ENCODE results near the gene PRKG1.
A peak's percentile ranks its signal among the peaks of the same experiment; 100 is the strongest.

PRKG1 gene

DNA sequence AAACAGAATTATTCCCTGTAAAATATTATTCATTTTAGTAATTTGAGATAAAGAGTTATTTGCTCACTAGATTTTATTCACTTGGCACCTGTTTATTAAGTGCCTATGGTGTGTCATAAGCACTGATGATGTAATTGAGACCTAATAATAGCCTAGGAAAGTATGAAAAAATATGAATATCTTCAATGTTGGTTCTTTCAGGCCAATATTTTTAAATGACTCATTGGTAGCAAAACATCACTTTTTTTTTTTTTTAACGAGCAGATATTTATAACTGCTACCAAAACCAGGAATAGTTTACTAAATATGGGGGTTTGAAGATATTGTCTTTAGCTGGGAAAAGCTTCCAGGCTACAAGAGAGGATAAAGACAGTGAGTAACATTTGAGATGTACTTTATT, 228.0 kb downstream of the PRKG1 start:
- ChIA-PET POLR2A (no interaction called here), CTCF (interaction anchor here (1.0 kb wide), 1 partner anchor 53 kb away, joined by 3 read pairs; no protein-coding TSS in a partner anchor)
- Histone ChIP-seq H3K4me1 (ENCODE audit: control extremely low read depth in 1 of 4, control insufficient read depth in 4 of 4, insufficient read depth in 4 of 4, low read length in 3 of 4) (no peaks in the 10 kb centered on the region), H3K27me3 (replicated peaks in 2 of 5; ENCODE audit: control insufficient read depth in 4 of 5, insufficient read depth in 5 of 5, low read length in 4 of 5) (no peaks in the 10 kb centered on the region), H3K27ac (ENCODE audit: insufficient read depth in 1 of 2, low read depth in 1 of 2, low read length in 2 of 2, poor library complexity in 1 of 2, severe bottlenecking in 2 of 2) (no peak overlapping the region), H3K36me3 (ENCODE audit: control insufficient read depth in 4 of 4, insufficient read depth in 4 of 4, low read length in 3 of 4) (no peaks in the 10 kb centered on the region), H3K4me3 (ENCODE audit: control insufficient read depth in 1 of 7, extremely low read depth in 1 of 7, insufficient read depth in 4 of 7, low read depth in 2 of 7, low read length in 6 of 7) (no peak overlapping the region), H3K9me3 (ENCODE audit: control extremely low read depth in 1 of 5, control insufficient read depth in 4 of 5, insufficient read depth in 2 of 5, low read depth in 1 of 5, low read length in 4 of 5) (no peaks in the 10 kb centered on the region)
- WGBS (ENCODE audit: insufficient coverage), result no CpG with 5 or more reads among the region's 1 CpG
- peak in 2 of 3 donors; percentile 23 to 35 for DNase-seq

GRCh38 chr10:51308116-51308515, 233.8 kb downstream of the PRKG1 start:
- H3K4me1 ChIP-seq (ENCODE audit: control extremely low read depth in 1 of 4, control insufficient read depth in 4 of 4, insufficient read depth in 4 of 4, low read length in 3 of 4), result no peaks in the 10 kb centered on the region
- H3K4me3 ChIP-seq (ENCODE audit: control insufficient read depth in 1 of 7, extremely low read depth in 1 of 7, insufficient read depth in 4 of 7, low read depth in 2 of 7, low read length in 6 of 7), result no peak overlapping the region
- no peaks in the 10 kb centered on the region for H3K9me3 ChIP-seq (ENCODE audit: control extremely low read depth in 1 of 5, control insufficient read depth in 4 of 5, insufficient read depth in 2 of 5, low read depth in 1 of 5, low read length in 4 of 5)
- POLR2A ChIA-PET, result no interaction called here
- DNase-seq, result no peak
- H3K36me3 ChIP-seq (ENCODE audit: control insufficient read depth in 4 of 4, insufficient read depth in 4 of 4, low read length in 3 of 4), result no peaks in the 10 kb centered on the region
- CTCF ChIA-PET, result interaction anchor here (1.0 kb wide), 1 partner anchor 12 kb away, joined by 3 read pairs; no protein-coding TSS in a partner anchor
- H3K27ac ChIP-seq (ENCODE audit: insufficient read depth in 1 of 2, low read depth in 1 of 2, low read length in 2 of 2, poor library complexity in 1 of 2, severe bottlenecking in 2 of 2), result no peak overlapping the region
- no CpG with 5 or more reads among the region's 1 CpG for WGBS (ENCODE audit: insufficient coverage)
- no peaks in the 10 kb centered on the region for H3K27me3 ChIP-seq (replicated peaks in 2 of 5; ENCODE audit: control insufficient read depth in 4 of 5, insufficient read depth in 5 of 5, low read length in 4 of 5)

GRCh38 chr10:51311228-51311627, 236.9 kb downstream of the PRKG1 start:
- no peaks in the 10 kb centered on the region for H3K4me1 ChIP-seq (ENCODE audit: control extremely low read depth in 1 of 4, control insufficient read depth in 4 of 4, insufficient read depth in 4 of 4, low read length in 3 of 4)
- WGBS (ENCODE audit: insufficient coverage), result 100% methylated on average over 1 of the region's 2 CpGs
- POLR2A ChIA-PET, result no interaction called here

DNA sequence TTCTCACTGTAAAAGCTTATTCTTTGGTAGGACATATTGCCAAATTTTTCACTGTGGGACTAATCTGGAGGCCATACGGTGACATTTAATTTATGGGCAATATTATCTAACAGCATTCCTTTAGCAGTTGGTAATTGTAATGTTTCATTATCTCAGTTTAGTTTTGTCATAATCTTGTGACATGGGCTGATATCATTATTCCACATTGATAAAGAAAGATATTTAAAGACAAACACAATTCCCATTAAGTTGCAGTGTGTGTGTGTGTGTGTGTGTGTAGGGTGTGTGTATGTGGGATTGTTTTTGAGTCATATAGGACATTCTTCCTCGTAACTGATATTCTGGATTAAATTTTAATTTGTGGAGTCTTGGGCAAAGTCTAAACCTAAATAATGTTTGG, 238.5 kb downstream of the PRKG1 start:
- Histone ChIP-seq H3K9me3 (ENCODE audit: control extremely low read depth in 1 of 5, control insufficient read depth in 4 of 5, insufficient read depth in 2 of 5, low read depth in 1 of 5, low read length in 4 of 5) (no peaks in the 10 kb centered on the region), H3K27me3 (replicated peaks in 2 of 5; ENCODE audit: control insufficient read depth in 4 of 5, insufficient read depth in 5 of 5, low read length in 4 of 5) (no peaks in the 10 kb centered on the region), H3K36me3 (ENCODE audit: control insufficient read depth in 4 of 4, insufficient read depth in 4 of 4, low read length in 3 of 4) (no peaks in the 10 kb centered on the region), H3K27ac (ENCODE audit: insufficient read depth in 1 of 2, low read depth in 1 of 2, low read length in 2 of 2, poor library complexity in 1 of 2, severe bottlenecking in 2 of 2) (no peak overlapping the region), H3K4me3 (ENCODE audit: control insufficient read depth in 1 of 7, extremely low read depth in 1 of 7, insufficient read depth in 4 of 7, low read depth in 2 of 7, low read length in 6 of 7) (no peak overlapping the region), H3K4me1 (ENCODE audit: control extremely low read depth in 1 of 4, control insufficient read depth in 4 of 4, insufficient read depth in 4 of 4, low read length in 3 of 4) (no peaks in the 10 kb centered on the region)
- ChIA-PET CTCF (no interaction called here), POLR2A (no interaction called here)
- WGBS (ENCODE audit: insufficient coverage), result 100% methylated on average over 1 of the region's 2 CpGs
- DNase-seq, result no peak

More at GRCh38 chr10:51311228-51311627, 236.9 kb downstream of the PRKG1 start:
- no peaks in the 10 kb centered on the region for H3K9me3 ChIP-seq (ENCODE audit: control extremely low read depth in 1 of 5, control insufficient read depth in 4 of 5, insufficient read depth in 2 of 5, low read depth in 1 of 5, low read length in 4 of 5)
- H3K27me3 ChIP-seq (replicated peaks in 2 of 5; ENCODE audit: control insufficient read depth in 4 of 5, insufficient read depth in 5 of 5, low read length in 4 of 5), result no peaks in the 10 kb centered on the region
- H3K4me3 ChIP-seq (ENCODE audit: control insufficient read depth in 1 of 7, extremely low read depth in 1 of 7, insufficient read depth in 4 of 7, low read depth in 2 of 7, low read length in 6 of 7), result no peak overlapping the region
- no peaks in the 10 kb centered on the region for H3K36me3 ChIP-seq (ENCODE audit: control insufficient read depth in 4 of 4, insufficient read depth in 4 of 4, low read length in 3 of 4)
- H3K27ac ChIP-seq (ENCODE audit: insufficient read depth in 1 of 2, low read depth in 1 of 2, low read length in 2 of 2, poor library complexity in 1 of 2, severe bottlenecking in 2 of 2), result no peak overlapping the region
- CTCF ChIA-PET, result no interaction called here
- DNase-seq, result no peak

GRCh38 chr10:51313251-51313650, 239.0 kb downstream of the PRKG1 start:
- Histone ChIP-seq H3K4me3 (ENCODE audit: control insufficient read depth in 1 of 7, extremely low read depth in 1 of 7, insufficient read depth in 4 of 7, low read depth in 2 of 7, low read length in 6 of 7) (no peak overlapping the region), H3K36me3 (ENCODE audit: control insufficient read depth in 4 of 4, insufficient read depth in 4 of 4, low read length in 3 of 4) (no peaks in the 10 kb centered on the region), H3K9me3 (ENCODE audit: control extremely low read depth in 1 of 5, control insufficient read depth in 4 of 5, insufficient read depth in 2 of 5, low read depth in 1 of 5, low read length in 4 of 5) (no peaks in the 10 kb centered on the region), H3K27me3 (replicated peaks in 2 of 5; ENCODE audit: control insufficient read depth in 4 of 5, insufficient read depth in 5 of 5, low read length in 4 of 5) (no peaks in the 10 kb centered on the region), H3K27ac (ENCODE audit: insufficient read depth in 1 of 2, low read depth in 1 of 2, low read length in 2 of 2, poor library complexity in 1 of 2, severe bottlenecking in 2 of 2) (no peak overlapping the region), H3K4me1 (ENCODE audit: control extremely low read depth in 1 of 4, control insufficient read depth in 4 of 4, insufficient read depth in 4 of 4, low read length in 3 of 4) (no peaks in the 10 kb centered on the region)
- WGBS (ENCODE audit: insufficient coverage), result 86% methylated on average over 1 of the region's 2 CpGs
- CTCF ChIA-PET, result no interaction called here
- POLR2A ChIA-PET, result no interaction called here
- no peak for DNase-seq

GRCh38 chr10:51313773-51314478, 239.6 kb downstream of the PRKG1 start:
- Histone ChIP-seq H3K36me3 (ENCODE audit: control insufficient read depth in 4 of 4, insufficient read depth in 4 of 4, low read length in 3 of 4) (no peaks in the 10 kb centered on the region), H3K4me3 (ENCODE audit: control insufficient read depth in 1 of 7, extremely low read depth in 1 of 7, insufficient read depth in 4 of 7, low read depth in 2 of 7, low read length in 6 of 7) (no peak overlapping the region), H3K27ac (ENCODE audit: insufficient read depth in 1 of 2, low read depth in 1 of 2, low read length in 2 of 2, poor library complexity in 1 of 2, severe bottlenecking in 2 of 2) (no peak overlapping the region), H3K4me1 (ENCODE audit: control extremely low read depth in 1 of 4, control insufficient read depth in 4 of 4, insufficient read depth in 4 of 4, low read length in 3 of 4) (no peaks in the 10 kb centered on the region), H3K9me3 (ENCODE audit: control extremely low read depth in 1 of 5, control insufficient read depth in 4 of 5, insufficient read depth in 2 of 5, low read depth in 1 of 5, low read length in 4 of 5) (no peaks in the 10 kb centered on the region), H3K27me3 (replicated peaks in 2 of 5; ENCODE audit: control insufficient read depth in 4 of 5, insufficient read depth in 5 of 5, low read length in 4 of 5) (no peaks in the 10 kb centered on the region)
- no peak for DNase-seq
- CTCF ChIA-PET, result no interaction called here
- 90% methylated on average over 2 of the region's 3 CpGs for WGBS (ENCODE audit: insufficient coverage)
- POLR2A ChIA-PET, result interaction anchor here (0.7 kb wide), 1 partner anchor 752 kb away, joined by 3 read pairs; no protein-coding TSS in a partner anchor

GRCh38 chr10:51314481-51314880, 240.2 kb downstream of the PRKG1 start:
- no peaks in the 10 kb centered on the region for H3K27me3 ChIP-seq (replicated peaks in 2 of 5; ENCODE audit: control insufficient read depth in 4 of 5, insufficient read depth in 5 of 5, low read length in 4 of 5)
- POLR2A ChIA-PET, result interaction anchor here (0.7 kb wide), 1 partner anchor 751 kb away, joined by 3 read pairs; no protein-coding TSS in a partner anchor
- no peaks in the 10 kb centered on the region for H3K36me3 ChIP-seq (ENCODE audit: control insufficient read depth in 4 of 4, insufficient read depth in 4 of 4, low read length in 3 of 4)
- no peaks in the 10 kb centered on the region for H3K4me1 ChIP-seq (ENCODE audit: control extremely low read depth in 1 of 4, control insufficient read depth in 4 of 4, insufficient read depth in 4 of 4, low read length in 3 of 4)
- CTCF ChIA-PET, result no interaction called here
- no peak overlapping the region for H3K27ac ChIP-seq (ENCODE audit: insufficient read depth in 1 of 2, low read depth in 1 of 2, low read length in 2 of 2, poor library complexity in 1 of 2, severe bottlenecking in 2 of 2)
- no peak for DNase-seq
- no peaks in the 10 kb centered on the region for H3K9me3 ChIP-seq (ENCODE audit: control extremely low read depth in 1 of 5, control insufficient read depth in 4 of 5, insufficient read depth in 2 of 5, low read depth in 1 of 5, low read length in 4 of 5)
- H3K4me3 ChIP-seq (ENCODE audit: control insufficient read depth in 1 of 7, extremely low read depth in 1 of 7, insufficient read depth in 4 of 7, low read depth in 2 of 7, low read length in 6 of 7), result no peak overlapping the region
- 100% methylated on average over 1 of the region's 1 CpG for WGBS (ENCODE audit: insufficient coverage)

All from common myeloid progenitor, CD34-positive (primary cell).